Right hindlimb (tissue), 1 donor: ENCODE data around the gene PRDM4.
"Not testable (repeated sequence)": the region's sequence is repeated elsewhere in the genome, so short reads cannot be mapped to it uniquely, and the experiment has no call there.

Experiments
- DNase-seq: peaks from one replicate; pipeline ENCODE4 v3.0.0-alpha.2; 2018

PRDM4 gene

GRCh38 chr12:107774349-107775029, 13.6 kb upstream of the PRDM4 start, which contains the start of gene ASCL4:
ASCL4 (plus strand) TSS chr12:107774704; CDS start chr12:107775219, 515 bp downstream.
- DNase-seq = no peak

- no peak for DNase-seq
These were observed 6.5 kb upstream of the PRDM4 start for GRCh38 chr12:107767466-107767865.

GRCh38 chr12:107765316-107765715, 4.4 kb upstream of the PRDM4 start:
- no peak for DNase-seq

GRCh38 chr12:107764626-107765025, 3.7 kb upstream of the PRDM4 start:
- DNase-seq = no peak

GRCh38 chr12:107762874-107763273, 1.9 kb upstream of the PRDM4 start:
- no peak for DNase-seq

- DNase-seq = no peak
These were observed 566 bp upstream of the PRDM4 start for GRCh38 chr12:107761502-107761904.

GRCh38 chr12:107760207-107760808, 629 bp downstream of the PRDM4 start:
- DNase-seq = no peak

- DNase-seq = no peak
These were observed 1.5 kb downstream of the PRDM4 start for GRCh38 chr12:107759410-107759809.

GRCh38 chr12:107749083-107749482, 11.9 kb downstream of the PRDM4 start:
- DNase-seq = no peak

- DNase-seq = no peak
These were observed 12.5 kb downstream of the PRDM4 start for GRCh38 chr12:107748472-107748871.

GRCh38 chr12:107736914-107737313, 24.0 kb downstream of the PRDM4 start:
- no peak for DNase-seq

- DNase-seq = no peak
These were observed 25.2 kb downstream of the PRDM4 start for GRCh38 chr12:107735763-107736162.

GRCh38 chr12:107734139-107734538, 26.8 kb downstream of the PRDM4 start:
- no peak for DNase-seq

- DNase-seq = no peak
These were observed 28.6 kb downstream of the PRDM4 start for GRCh38 chr12:107732365-107732764.

GRCh38 chr12:107731366-107731765, 29.6 kb downstream of the PRDM4 start:
- no peak for DNase-seq

GRCh38 chr12:107730618-107731341, 30.2 kb downstream of the PRDM4 start:
- DNase-seq = no peak

- DNase-seq = not testable (repeated sequence)
These were observed 33.2 kb downstream of the PRDM4 start for GRCh38 chr12:107727742-107728141.

GRCh38 chr12:107727327-107727726, 33.6 kb downstream of the PRDM4 start:
- not testable (repeated sequence) for DNase-seq

- no peak for DNase-seq
These were observed 42.3 kb downstream of the PRDM4 start for GRCh38 chr12:107718606-107719005.

- no peak for DNase-seq
These were observed 45.2 kb downstream of the PRDM4 start for GRCh38 chr12:107715780-107716179.

GRCh38 chr12:107705522-107705921, 55.4 kb downstream of the PRDM4 start:
- not testable (repeated sequence) for DNase-seq

- no peak for DNase-seq
These were observed 56.9 kb downstream of the PRDM4 start for GRCh38 chr12:107704041-107704440.

- no peak for DNase-seq
These were observed 58.8 kb downstream of the PRDM4 start for GRCh38 chr12:107702106-107702505.

- not testable (repeated sequence) for DNase-seq
These were observed 65.2 kb downstream of the PRDM4 start for GRCh38 chr12:107695772-107696171.
